Activated naive CD4-positive, alpha-beta T cell treated with anti-CD3 and anti-CD28 coated beads, Interleukin-2, amount 50 U/mL, for 72 hours (primary cell): ENCODE data around the gene DOCK10. TPM values are rescaled to one million over a fixed set of nuclear protein-coding genes. Genes with fewer than 3 reads are reported as not detected.
"Not testable (repeated sequence)": the region's sequence is repeated elsewhere in the genome, so short reads cannot be mapped to it uniquely, and the experiment has no call there.

Experiments
- ATAC-seq, 2 donors: fragments of 150-1000 bp; cut with Tn5 transposase; 2 replicates each; pipeline ENCODE4 v1.10.0; 2021; ENCODE audit warnings: mild to moderate bottlenecking in 2 of 2, moderate library complexity in 2 of 2
- DNase-seq, 2 donors: peaks; one replicate each; pipeline ENCODE4 v3.0.0; 2021 to 2022; ENCODE audit warnings: low spot score in 2 of 2
- H3K27ac Mint-ChIP-seq, 2 donors: one replicate each; pipeline ENCODE4 v1.8.0; 2022; ENCODE audit warnings: mild to moderate bottlenecking in 2 of 2, mixed read lengths in 2 of 2
- H3K36me3 Mint-ChIP-seq, 2 donors: one replicate each; pipeline ENCODE4 v1.8.0; 2022; ENCODE audit warnings: mixed read lengths in 2 of 2
- H3K9me3 Mint-ChIP-seq, 2 donors: one replicate each; pipeline ENCODE4 v1.8.0; 2022; ENCODE audit warnings: mixed read lengths in 2 of 2
- total RNA-seq, 2 donors: library from RNA; stranded (reverse); gene quantifications; one replicate each; pipeline ENCODE4 v1.2.3, GENCODE V29; 2022

Gene DOCK10
- total RNA-seq, 2 donors from 2014 or later, result 173 to 197 TPM

- H3K27ac Mint-ChIP-seq, result no peak overlapping the region
- peaks cover 42 to 55% of the 10 kb centered on the region in 2 donors for H3K36me3 Mint-ChIP-seq
- no peak for DNase-seq
- no peak for ATAC-seq
- no peaks in the 10 kb centered on the region for H3K9me3 Mint-ChIP-seq
These were observed 110.3 kb downstream of the DOCK10 start for GRCh38 chr2:224931956-224932355.

DNA sequence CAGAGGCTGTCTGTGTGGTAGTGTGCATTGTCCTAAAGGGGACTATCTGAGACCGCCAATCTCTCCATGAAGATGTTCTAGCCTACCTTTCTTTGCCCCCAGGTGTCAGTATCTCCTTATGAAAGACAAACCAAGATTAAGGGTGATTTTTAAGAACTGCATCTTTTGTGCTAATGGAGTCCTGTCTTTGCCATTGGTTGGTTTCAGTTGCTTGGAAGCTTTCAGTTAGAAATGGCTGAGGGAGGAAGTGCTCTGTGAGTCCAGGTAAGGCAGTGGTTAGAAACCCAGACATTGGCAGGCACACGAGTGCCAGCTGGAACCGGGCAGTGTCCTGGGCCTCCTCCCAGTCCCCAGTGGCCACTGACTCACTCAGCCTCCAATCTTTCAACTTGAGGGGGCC, 111.3 kb downstream of the DOCK10 start:
- ATAC-seq, result no peak
- Mint-ChIP-seq H3K27ac (peak overlapping the region; percentile 97 to 99), H3K36me3 (peaks cover 48 to 59% of the 10 kb centered on the region in 2 donors), H3K9me3 (no peaks in the 10 kb centered on the region)
- no peak for DNase-seq

- Mint-ChIP-seq H3K36me3 (peaks cover 46 to 56% of the 10 kb centered on the region in 2 donors), H3K27ac (peak overlapping the region; percentile 97 to 99), H3K9me3 (no peaks in the 10 kb centered on the region)
- no peak for DNase-seq
- no peak for ATAC-seq
These were observed 112.1 kb downstream of the DOCK10 start for GRCh38 chr2:224930124-224930523.

DNA sequence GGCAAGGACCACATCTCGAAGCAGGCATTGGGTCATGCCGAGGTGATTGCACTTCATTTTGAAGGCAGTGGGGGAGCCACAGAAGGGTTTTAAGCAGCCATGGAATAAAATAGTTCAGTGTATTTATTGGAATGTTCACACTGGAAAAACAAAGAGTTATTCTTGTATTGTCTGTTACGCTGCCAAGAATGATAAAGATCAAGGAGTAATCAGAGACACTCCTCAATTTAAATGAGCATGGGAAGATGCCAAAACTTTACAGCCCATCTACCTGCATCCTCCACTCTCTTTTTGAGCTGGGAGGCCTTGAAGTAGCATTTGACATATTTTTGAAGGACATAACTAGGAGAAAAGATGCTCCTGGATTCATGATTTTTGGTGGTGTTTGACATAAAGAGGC, 112.8 kb downstream of the DOCK10 start:
- Mint-ChIP-seq H3K27ac (peak overlapping the region; percentile 97 to 99), H3K9me3 (no peaks in the 10 kb centered on the region), H3K36me3 (peaks cover 49 to 56% of the 10 kb centered on the region in 2 donors)
- DNase-seq, result no peak
- no peak for ATAC-seq

GRCh38 chr2:224927646-224928173, 114.6 kb downstream of the DOCK10 start:
- H3K9me3 Mint-ChIP-seq, result no peaks in the 10 kb centered on the region
- peak; percentile 66 to 75 for DNase-seq
- peak; percentile 49 to 66 for ATAC-seq
- H3K36me3 Mint-ChIP-seq, result peaks cover 55 to 70% of the 10 kb centered on the region in 2 donors
- H3K27ac Mint-ChIP-seq, result peak overlapping the region; percentile 97 to 99

DNA sequence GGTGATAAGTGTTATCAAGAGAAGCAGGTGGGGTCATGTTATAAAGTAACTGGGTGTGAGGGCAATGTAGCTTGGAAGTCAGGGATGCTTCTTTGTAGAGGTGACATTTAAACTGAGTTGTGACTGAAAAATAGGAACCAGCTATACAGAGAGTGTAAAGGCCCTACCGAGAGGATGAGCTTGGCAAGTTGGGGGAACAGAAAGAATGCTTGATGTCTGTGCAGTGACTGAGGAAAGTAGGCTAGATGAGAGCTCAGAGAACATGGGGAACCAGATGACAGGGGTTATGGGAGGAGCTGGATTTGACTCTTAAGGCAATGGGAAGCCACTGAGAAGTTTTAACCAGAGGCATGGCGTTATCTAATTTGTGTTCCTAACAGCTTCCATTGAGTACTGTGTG, 115.3 kb downstream of the DOCK10 start:
- ATAC-seq, result peak in 1 of 2 donors; percentile 1
- DNase-seq, result no peak
- H3K9me3 Mint-ChIP-seq, result no peaks in the 10 kb centered on the region
- H3K27ac Mint-ChIP-seq, result peak overlapping the region; percentile 97 to 99
- H3K36me3 Mint-ChIP-seq, result peaks cover 55 to 69% of the 10 kb centered on the region in 2 donors

GRCh38 chr2:224925810-224926100, 116.5 kb downstream of the DOCK10 start:
- ATAC-seq, result peak; percentile 53 to 60
- DNase-seq, result no peak
- H3K9me3 Mint-ChIP-seq, result no peaks in the 10 kb centered on the region
- H3K27ac Mint-ChIP-seq, result peak overlapping the region; percentile 97 to 99
- H3K36me3 Mint-ChIP-seq, result peaks cover 47 to 57% of the 10 kb centered on the region in 2 donors

- DNase-seq (no peak), ATAC-seq (peak; percentile 52 to 55)
- Mint-ChIP-seq H3K36me3 (peaks cover 42 to 52% of the 10 kb centered on the region in 2 donors), H3K27ac (peak overlapping the region; percentile 97 to 99), H3K9me3 (no peaks in the 10 kb centered on the region)
These were observed 117.0 kb downstream of the DOCK10 start for GRCh38 chr2:224925061-224925809.

DNA sequence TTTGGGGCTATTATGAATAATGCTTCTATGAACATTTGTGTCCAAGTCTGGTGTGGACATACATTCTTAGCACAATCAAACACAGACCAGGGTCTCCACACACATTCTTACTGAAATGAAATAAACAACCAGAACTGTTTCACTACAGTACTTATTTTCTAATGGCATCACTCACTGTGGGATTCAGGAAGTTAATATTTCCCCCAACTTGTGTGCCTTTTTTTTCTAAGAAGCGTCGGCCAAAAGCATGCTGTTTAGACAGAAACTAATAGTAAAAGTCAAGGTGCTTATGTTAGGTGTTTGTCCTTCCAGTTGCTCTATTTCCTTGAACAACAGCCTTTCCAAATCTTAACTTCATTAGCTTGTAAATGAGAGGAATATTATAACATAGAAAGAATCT, 117.6 kb downstream of the DOCK10 start:
- DNase-seq (no peak), ATAC-seq (no peak)
- Mint-ChIP-seq H3K9me3 (no peaks in the 10 kb centered on the region), H3K36me3 (peaks cover 39 to 46% of the 10 kb centered on the region in 2 donors), H3K27ac (peak overlapping the region; percentile 97 to 99)

GRCh38 chr2:224922142-224922727, 120.0 kb downstream of the DOCK10 start:
- ATAC-seq (no peak), DNase-seq (no peak)
- H3K27ac Mint-ChIP-seq, result peak overlapping the region; percentile 97 to 99
- peaks cover 20 to 32% of the 10 kb centered on the region in 2 donors for H3K36me3 Mint-ChIP-seq
- no peaks in the 10 kb centered on the region for H3K9me3 Mint-ChIP-seq

- DNase-seq (no peak), ATAC-seq (no peak)
- no peak overlapping the region for H3K27ac Mint-ChIP-seq
- no peaks in the 10 kb centered on the region for H3K9me3 Mint-ChIP-seq
- peaks cover 7 to 28% of the 10 kb centered on the region in 2 donors for H3K36me3 Mint-ChIP-seq
These were observed 122.7 kb downstream of the DOCK10 start for GRCh38 chr2:224919472-224920110.

- ATAC-seq (peak in 1 of 2 donors; percentile 27), DNase-seq (no peak)
- peaks cover 0 to 20% of the 10 kb centered on the region in 2 donors for H3K36me3 Mint-ChIP-seq
- no peak overlapping the region for H3K27ac Mint-ChIP-seq
- H3K9me3 Mint-ChIP-seq, result no peaks in the 10 kb centered on the region
These were observed 123.4 kb downstream of the DOCK10 start for GRCh38 chr2:224918626-224919471.

DNA sequence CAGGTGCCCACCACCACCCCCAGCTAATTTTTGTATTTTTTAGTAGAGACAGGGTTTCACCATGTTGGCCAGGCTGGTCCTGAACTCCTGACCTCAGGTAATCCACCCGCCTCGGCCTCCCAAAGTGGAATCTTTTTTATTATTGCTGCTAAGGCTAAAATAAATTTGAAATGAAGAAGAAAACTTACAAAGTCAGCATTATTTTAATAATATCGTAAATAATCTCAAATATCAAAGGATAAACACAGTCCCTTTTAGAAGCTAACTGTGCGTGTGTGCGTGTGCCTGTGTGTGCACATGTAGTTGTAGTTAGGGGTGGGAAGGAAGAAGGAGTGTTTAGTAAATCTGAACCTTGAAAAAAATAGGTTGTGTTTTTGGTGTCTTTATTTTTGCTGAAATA, 125.0 kb downstream of the DOCK10 start:
- H3K9me3 Mint-ChIP-seq, DNase-seq, ATAC-seq, H3K27ac Mint-ChIP-seq: not testable (repeated sequence)
- peaks cover 0 to 13% of the 10 kb centered on the region in 2 donors for H3K36me3 Mint-ChIP-seq

DNA sequence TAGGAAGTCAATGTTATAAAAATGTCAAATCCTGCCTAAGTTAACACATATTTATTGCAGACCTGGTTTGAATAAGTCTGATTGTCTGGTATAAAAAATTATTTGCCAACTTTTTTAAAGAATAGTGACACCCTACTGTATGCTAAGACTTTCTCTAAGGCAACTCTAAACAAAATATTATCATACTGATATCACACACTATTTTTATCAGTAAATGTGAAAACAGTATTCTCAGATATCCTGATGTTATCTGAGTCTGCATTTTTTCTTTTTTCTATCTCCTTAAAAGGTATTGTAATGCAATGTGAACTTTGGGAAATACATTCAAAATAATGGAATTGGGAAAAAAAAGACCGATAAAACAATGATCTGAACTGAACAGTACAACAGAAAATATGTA, 127.1 kb downstream of the DOCK10 start:
- ATAC-seq, result no peak
- no peak overlapping the region for H3K27ac Mint-ChIP-seq

DNA sequence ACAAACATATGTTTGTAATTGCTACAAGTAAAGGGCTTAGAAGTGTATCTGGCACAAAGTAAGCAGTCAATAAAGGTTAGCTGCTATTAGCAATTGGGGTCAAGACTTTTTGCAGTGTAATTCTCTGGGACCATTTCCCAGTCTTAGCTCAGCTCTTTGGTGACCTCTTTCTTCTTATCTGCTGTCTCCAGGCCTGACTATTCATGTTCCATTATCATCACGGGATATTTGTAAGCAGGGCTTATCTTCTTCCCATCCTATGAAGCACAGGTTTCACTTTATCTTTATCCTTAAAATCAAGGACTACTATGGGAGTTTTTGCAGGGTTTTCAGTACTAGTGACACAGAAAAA, 131.7 kb downstream of the DOCK10 start:
- Mint-ChIP-seq H3K9me3 (peaks cover 0 to 20% of the 10 kb centered on the region in 2 donors), H3K27ac (peak overlapping the region; percentile 36 to 92), H3K36me3 (peaks cover 24 to 52% of the 10 kb centered on the region in 2 donors)
- DNase-seq (no peak), ATAC-seq (no peak)

More for the DNA sequence above, 127.1 kb downstream of the DOCK10 start:
- H3K9me3 Mint-ChIP-seq, result no peaks in the 10 kb centered on the region
- peaks cover 0 to 23% of the 10 kb centered on the region in 2 donors for H3K36me3 Mint-ChIP-seq
- DNase-seq, result no peak

DNA sequence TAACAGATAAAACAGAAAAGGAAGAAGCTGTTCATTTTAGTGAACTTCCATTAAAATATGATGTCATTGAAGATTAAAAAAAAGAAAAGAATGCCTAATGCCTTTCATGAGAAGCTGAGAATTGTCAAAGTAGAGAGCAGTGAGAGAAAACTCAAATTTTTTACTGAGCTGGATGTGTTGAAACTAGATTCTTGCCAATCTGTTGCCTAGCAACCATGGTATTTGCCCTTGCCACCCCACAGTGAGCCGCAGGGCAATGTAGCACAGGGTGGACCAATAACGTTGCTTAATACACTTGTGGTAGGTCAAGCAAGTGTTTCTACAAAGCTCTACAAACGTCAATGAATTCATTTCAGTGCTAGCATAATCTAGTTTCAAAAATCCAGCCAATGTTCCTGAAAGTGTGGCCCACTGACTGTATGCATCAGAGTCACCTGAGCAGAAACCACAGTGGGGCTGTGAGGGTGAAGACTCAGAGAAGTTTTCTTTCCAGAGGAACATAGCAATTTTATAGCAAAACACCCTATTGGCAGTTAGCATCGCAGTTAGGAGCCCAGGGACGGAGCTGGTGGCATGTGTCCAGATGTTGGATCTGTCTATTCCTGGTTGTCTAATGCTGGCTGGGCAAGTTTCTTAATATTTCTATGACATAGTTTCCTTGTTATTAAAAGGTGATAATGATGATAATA, 132.2 kb downstream of the DOCK10 start:
- peaks cover 24 to 54% of the 10 kb centered on the region in 2 donors for H3K36me3 Mint-ChIP-seq
- ATAC-seq (peak; percentile 89 to 97), DNase-seq (no peak)
- H3K9me3 Mint-ChIP-seq, result peaks cover 0 to 20% of the 10 kb centered on the region in 2 donors
- H3K27ac Mint-ChIP-seq, result peak overlapping the region; percentile 91 to 92
